Epidermal melanocyte (primary cell): ENCODE measurements around the gene PCNX2.

Experiments used
- DNase-seq: peaks from one replicate; pipeline ENCODE4 v3.0.0; 2011; ENCODE audit warnings: low spot score; ENCODE audit not compliant: insufficient read length

Gene PCNX2

GRCh38 chr1:232943679-232944252 lies 351.8 kb downstream of the PCNX2 start:
- DNase-seq: no peak

DNA sequence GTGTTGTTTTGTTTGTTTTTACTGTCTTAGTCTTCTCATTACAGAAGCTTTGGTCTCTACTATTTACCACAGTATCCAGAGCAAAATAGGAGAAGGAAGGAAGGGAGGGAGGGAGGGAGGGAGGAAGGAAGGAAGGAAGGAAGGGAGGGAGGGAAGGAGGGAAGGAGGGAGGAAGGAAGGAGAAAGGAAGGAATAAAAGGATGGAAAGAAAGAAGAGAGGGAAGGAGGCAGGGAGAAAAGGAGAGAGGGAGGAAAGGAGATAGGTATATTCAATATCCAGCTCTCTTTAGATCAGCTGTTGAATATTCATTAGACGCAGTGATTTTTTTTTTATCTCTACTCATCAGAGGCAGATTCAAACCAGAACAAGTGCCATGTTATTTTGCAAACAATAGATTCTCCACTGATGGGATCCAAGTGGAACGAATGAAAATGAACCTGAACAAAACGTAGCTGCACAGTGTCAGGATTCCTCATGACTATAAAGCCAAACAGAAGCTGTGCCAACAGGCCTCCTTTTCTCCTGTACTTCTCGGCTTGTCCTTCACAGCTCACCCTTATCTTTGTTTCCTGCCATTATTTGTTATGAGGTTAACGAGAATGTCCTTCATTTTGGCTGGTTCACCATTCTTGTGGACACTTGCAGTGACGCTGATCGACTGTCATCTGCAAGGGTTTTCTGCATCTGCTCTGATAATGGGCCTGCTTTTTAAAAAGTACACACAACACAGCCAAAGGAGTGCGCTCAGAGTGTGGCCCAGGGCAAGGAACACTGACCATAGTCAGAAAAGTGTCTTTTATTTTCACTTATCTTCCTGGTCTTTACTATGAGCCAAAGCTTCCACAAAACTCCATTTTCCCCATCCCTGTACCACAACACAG lies 352.9 kb downstream of the PCNX2 start:
- DNase-seq: no peak

DNA sequence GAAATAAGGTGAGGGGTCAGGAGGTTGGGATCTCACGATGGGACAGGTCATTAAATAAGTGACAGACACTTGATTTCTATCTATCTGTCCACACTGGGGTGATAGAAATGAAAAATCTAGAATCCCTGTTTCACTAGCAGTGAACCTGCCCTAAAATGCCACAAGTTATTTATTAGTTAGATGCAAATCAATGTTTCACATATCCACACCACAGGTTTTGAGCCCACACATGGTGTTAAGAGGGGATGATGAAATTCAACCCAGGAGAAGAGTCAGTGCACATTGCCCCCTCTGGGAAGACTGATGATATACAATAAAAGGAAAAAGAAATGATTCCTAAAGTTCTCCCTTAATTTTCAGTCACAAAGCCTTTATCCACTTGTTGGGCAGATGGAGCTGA lies 355.3 kb downstream of the PCNX2 start:
- no peak for DNase-seq

- no peak for DNase-seq
Observed at GRCh38 chr1:232939748-232940147, 355.8 kb downstream of the PCNX2 start.

- no peak for DNase-seq
Observed at GRCh38 chr1:232938926-232939325, 356.6 kb downstream of the PCNX2 start.

DNA sequence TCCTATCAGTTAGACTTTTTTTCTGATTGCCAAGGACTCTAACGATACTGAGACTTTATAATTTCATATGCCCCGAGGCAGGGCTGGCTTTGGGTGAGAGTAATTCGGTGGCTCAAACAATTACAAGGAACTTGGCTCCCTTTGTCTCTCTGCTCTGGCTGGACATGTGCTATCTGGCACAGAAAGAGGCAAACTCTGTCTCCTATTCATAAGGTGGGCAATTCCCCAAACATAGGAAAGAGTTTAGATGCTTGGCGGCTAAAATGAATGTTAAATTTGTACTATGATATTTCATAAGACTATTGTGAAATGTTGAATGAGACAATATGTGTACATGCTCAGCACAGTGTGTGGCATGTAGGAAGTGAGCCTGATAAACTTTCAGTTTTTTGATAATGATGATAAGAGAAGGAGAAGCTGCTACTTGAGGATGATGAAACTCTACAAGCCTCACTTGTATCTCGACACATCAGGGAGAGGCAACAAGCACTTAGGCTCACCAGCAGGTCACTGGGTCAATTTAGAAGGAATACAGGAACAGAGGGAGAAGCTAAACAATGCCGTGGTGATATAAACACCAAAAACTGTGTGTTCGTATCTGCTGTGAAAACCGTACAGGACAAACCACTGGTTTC lies 357.7 kb downstream of the PCNX2 start:
- no peak for DNase-seq

GRCh38 chr1:232936941-232937340 lies 358.6 kb downstream of the PCNX2 start:
- DNase-seq: no peak
